HFFc6 (cell line): ENCODE measurements around the gene KCNG2. TPM values are rescaled to one million over a fixed set of nuclear protein-coding genes. Genes with fewer than 3 reads are reported as not detected.

Source experiments
- DNase-seq: peaks from one replicate; pipeline ENCODE4 v3.0.0-alpha.2; 2018
- H3K27ac Mint-ChIP-seq: 2 replicates; pipeline ENCODE4 v1.8.0; 2020; ENCODE audit warnings: mild to moderate bottlenecking, mixed read lengths
- H3K27me3 Mint-ChIP-seq: 2 replicates; pipeline ENCODE4 v1.8.0; 2021; ENCODE audit warnings: mild to moderate bottlenecking, moderate library complexity, mixed read lengths; ENCODE audit not compliant: insufficient read depth
- H3K36me3 Mint-ChIP-seq: 2 replicates; pipeline ENCODE4 v1.8.0; 2021; ENCODE audit warnings: low read depth, mixed read lengths
- H3K4me1 Mint-ChIP-seq: 2 replicates; pipeline ENCODE4 v1.8.0; 2020; ENCODE audit warnings: low read depth, mixed read lengths
- H3K4me3 Mint-ChIP-seq: 2 replicates; pipeline ENCODE4 v1.8.0; 2020; ENCODE audit warnings: mild to moderate bottlenecking, moderate library complexity, mixed read lengths
- H3K9me3 Mint-ChIP-seq: 2 replicates; pipeline ENCODE4 v1.8.0; 2020; ENCODE audit warnings: mild to moderate bottlenecking, mixed read lengths
- CTCF ChIP-seq: fragments of 200-600 bp; sonication (generic); IDR thresholded peaks from 2 replicates; pipeline ENCODE4 v1.5.0; 2021; ENCODE audit warnings: antibody characterized with exemption, mild to moderate bottlenecking
- total RNA-seq, 6 experiments: library from RNA; stranded (reverse); fragmentation: NEBNext Ultra II Directional; extraction: Animal tissue kit (Norgen Biotek cat#: 25700); gene quantifications; 2 replicates in 1 of 6; 3 replicates in 5 of 6; pipeline ENCODE4 v1.2.3, GENCODE V29; 2021

KCNG2 gene
- total RNA-seq, 6 experiments from 2014 or later: not detected

GRCh38 chr18:79819968-79820351, 22.2 kb downstream of the KCNG2 start:
- Mint-ChIP-seq H3K4me1 (no peaks in the 10 kb centered on the region), H3K36me3 (no peaks in the 10 kb centered on the region), H3K27me3 (peaks cover 24% of the 10 kb centered on the region), H3K4me3 (no peak overlapping the region), H3K27ac (no peak overlapping the region), H3K9me3 (no peaks in the 10 kb centered on the region; the same call in 1 of the 2 replicates)
- no peak for DNase-seq
- no peak for TF ChIP-seq CTCF

GRCh38 chr18:79823120-79823519, 25.4 kb downstream of the KCNG2 start:
- H3K27ac Mint-ChIP-seq: no peak overlapping the region
- H3K36me3 Mint-ChIP-seq: no peaks in the 10 kb centered on the region
- no peaks in the 10 kb centered on the region for H3K9me3 Mint-ChIP-seq
- peaks cover 20% of the 10 kb centered on the region for H3K27me3 Mint-ChIP-seq
- no peaks in the 10 kb centered on the region for H3K4me1 Mint-ChIP-seq
- no peak overlapping the region for H3K4me3 Mint-ChIP-seq
- TF ChIP-seq CTCF: no peak
- DNase-seq: no peak

- Mint-ChIP-seq H3K9me3 (no peaks in the 10 kb centered on the region), H3K27ac (no peak overlapping the region), H3K4me3 (no peak overlapping the region), H3K36me3 (no peaks in the 10 kb centered on the region), H3K27me3 (peaks cover 14% of the 10 kb centered on the region), H3K4me1 (no peaks in the 10 kb centered on the region)
- no peak for DNase-seq
- TF ChIP-seq CTCF: no peak
Observed at GRCh38 chr18:79825913-79826312, 28.2 kb downstream of the KCNG2 start.

GRCh38 chr18:79826966-79827365, 29.2 kb downstream of the KCNG2 start:
- TF ChIP-seq CTCF: no peak
- Mint-ChIP-seq H3K27ac (no peak overlapping the region), H3K4me1 (no peaks in the 10 kb centered on the region), H3K4me3 (no peak overlapping the region), H3K9me3 (no peaks in the 10 kb centered on the region), H3K27me3 (peaks cover 13% of the 10 kb centered on the region), H3K36me3 (0 out of 2 replicates have a peak, but pooled peaks cover under 1% of the 10 kb centered on the region)
- DNase-seq: no peak

- peaks cover 5% of the 10 kb centered on the region; the same call in 1 of the 2 replicates for H3K9me3 Mint-ChIP-seq
- no peak overlapping the region for H3K27ac Mint-ChIP-seq
- no peak overlapping the region for H3K4me3 Mint-ChIP-seq
- peaks cover 8% of the 10 kb centered on the region for H3K27me3 Mint-ChIP-seq
- H3K36me3 Mint-ChIP-seq: peaks cover 5% of the 10 kb centered on the region; the same call in 1 of the 2 replicates
- H3K4me1 Mint-ChIP-seq: no peaks in the 10 kb centered on the region
- DNase-seq: no peak
- no peak for TF ChIP-seq CTCF
Observed at GRCh38 chr18:79828258-79828657, 30.5 kb downstream of the KCNG2 start.
